Measurements from ENCODE around the gene CFAP99. TPM values are rescaled to one million over a fixed set of nuclear protein-coding genes. Genes with fewer than 3 reads are reported as not detected.

Gene CFAP99
- total and polyA plus RNA-seq, 2 of the 8 experiments (the other 6 are each of a cell fraction or from before 2014, with no cell fraction given): not detected

GRCh38 chr4:2487632-2488031 is 68.9 kb downstream of the CFAP99 start:
- Histone ChIP-seq H2BK12ac (ENCODE audit: low read depth, low read length) (no peak overlapping the region), H3K18ac (ENCODE audit: extremely low read depth, low read length) (no peak overlapping the region), H2AFZ (ENCODE audit: low read length) (no peak overlapping the region), H3K23me2 (ENCODE audit: low read depth, low read length) (no peaks in the 10 kb centered on the region), H3K27ac (ENCODE audit: low read depth, low read length) (no peak overlapping the region), H3K56ac (replicated peaks; ENCODE audit: insufficient read length, low read depth, low read length) (no peak overlapping the region), H3K9me3 (ENCODE audit: insufficient read depth in 2 of 2, low read depth in 1 of 2, low read length in 1 of 2) (no peaks in the 10 kb centered on the region), H3K14ac (ENCODE audit: insufficient read length) (no peak overlapping the region), H2BK15ac (ENCODE audit: low read length) (no peak overlapping the region), H2BK20ac (ENCODE audit: low read length) (no peak overlapping the region), H3K79me2 (ENCODE audit: control insufficient read depth in 1 of 2, insufficient read depth in 2 of 2, low read length in 2 of 2) (peaks cover 52 to 94% of the 10 kb centered on the region in 2 experiments), H2BK5ac (ENCODE audit: low read depth, low read length) (no peak overlapping the region), H3K23ac (ENCODE audit: insufficient read length) (no peak overlapping the region), H3K36me3 (ENCODE audit: control insufficient read depth in 2 of 4, insufficient read depth in 4 of 4, low read length in 3 of 4) (peaks cover 7 to 27% (median 23%) of the 10 kb centered on the region in 4 experiments; a peak in 7 of 8 replicates), H4K8ac (ENCODE audit: extremely low read depth, insufficient read depth, low read length) (no peak overlapping the region), H3K27me3 (replicated peaks in 1 of 4; ENCODE audit: control insufficient read depth in 3 of 4, extremely low read depth in 1 of 4, insufficient read depth in 3 of 4, low read length in 3 of 4) (no peaks in the 10 kb centered on the region), H3K79me1 (ENCODE audit: low read depth, low read length) (peaks cover 22% of the 10 kb centered on the region), H2AK5ac (ENCODE audit: low read depth, low read length) (no peak overlapping the region), H4K5ac (ENCODE audit: insufficient read length, low read depth, low read length) (no peak overlapping the region), H3K4me2 (ENCODE audit: insufficient read depth in 1 of 2, low read depth in 2 of 2, low read length in 2 of 2) (no peak overlapping the region), H3K4ac (replicated peaks; ENCODE audit: insufficient read length, low read depth, low read length) (no peak overlapping the region), H3K4me3 (ENCODE audit: extremely low read depth in 1 of 4, insufficient read depth in 2 of 4, low read depth in 3 of 4, low read length in 4 of 4) (no peak overlapping the region), H3K9ac (replicated peaks in 1 of 4; ENCODE audit: extremely low read depth in 1 of 4, low read depth in 3 of 4, low read length in 3 of 4) (no peak overlapping the region), H3K4me1 (replicated peaks in 1 of 4; ENCODE audit: control insufficient read depth in 3 of 4, insufficient read depth in 4 of 4, low read length in 3 of 4) (peaks cover 0 to 8% (median 2%) of the 10 kb centered on the region in 4 experiments; a peak in 4 of 7 replicates), H2BK120ac (replicated peaks; ENCODE audit: low read depth, low read length) (no peak overlapping the region), H4K20me1 (replicated peaks in 1 of 2; ENCODE audit: control insufficient read depth in 1 of 2, insufficient read depth in 2 of 2, low read length in 2 of 2) (peaks cover 46 to 56% of the 10 kb centered on the region in 2 experiments), H4K91ac (replicated peaks; ENCODE audit: insufficient read length, low read length) (no peak overlapping the region)
- CTCF ChIA-PET (ENCODE audit: partially characterized antibody): interaction anchor here (1.0 to 1.5 kb wide), 4 partner anchors 9 to 46 kb away, joined by 3 to 4 read pairs (median 3); no protein-coding TSS in a partner anchor
- WGBS, 2 experiments (ENCODE audit: extremely low coverage in 1 of 2, insufficient coverage in 1 of 2, insufficient read length in 1 of 2, insufficient replicate concordance in 2 of 2, low coverage in 1 of 2, low lambda C conversion rate in 2 of 2, missing lambda C conversion rate in 1 of 2): 88% methylated on average over 6 of the region's 6 CpGs; no CpG with 5 or more reads in 1 of the 2 experiments
- DNase-seq (ENCODE audit: low read depth in 1 of 2, low spot score in 2 of 2): no peak
- POLR2A ChIA-PET (ENCODE audit: partially characterized antibody): interaction anchor here (0.7 to 1.4 kb wide), 5 partner anchors 11 to 19 kb away, joined by 3 to 4 read pairs (median 3); no protein-coding TSS in a partner anchor
- FAIRE-seq: no peak
- TF ChIP-seq TEAD4 (IDR thresholded peaks at IDR 0.05; ENCODE audit: low read depth, low read length) (no peak), RBBP5 (IDR thresholded peaks at IDR 0.05; ENCODE audit: borderline replicate concordance, low read depth, low read length) (no peak), TCF12 (IDR thresholded peaks at IDR 0.05; ENCODE audit: low read depth, low read length) (no peak), CTCF (IDR thresholded peaks at IDR 0.05; ENCODE audit: control extremely low read depth in 1 of 3, insufficient read depth in 1 of 3, low read depth in 1 of 3, low read length in 3 of 3) (no peak), BACH1 (IDR thresholded peaks at IDR 0.05; ENCODE audit: low read length) (no peak), JUND (IDR thresholded peaks at IDR 0.05; ENCODE audit: low read length) (no peak), EZH2 (IDR thresholded peaks at IDR 0.05; ENCODE audit: low read depth, low read length, severe bottlenecking) (no peak), EP300 (IDR thresholded peaks at IDR 0.05; ENCODE audit: borderline replicate concordance in 1 of 2, low read depth in 2 of 2, low read length in 2 of 2) (no peak), POU5F1 (IDR thresholded peaks at IDR 0.05; ENCODE audit: low read depth, low read length) (no peak), HDAC2 (IDR thresholded peaks at IDR 0.05; ENCODE audit: borderline replicate concordance in 1 of 2, low read depth in 2 of 2, low read length in 2 of 2) (no peak), FOSL1 (IDR thresholded peaks at IDR 0.05; ENCODE audit: insufficient read depth, low read depth, low read length) (no peak)

Data from H1 (cell line).